Parathyroid adenoma (tissue), 2 donors: ENCODE results near the gene PIP.
"Not testable (repeated sequence)": the region's sequence is repeated elsewhere in the genome, so short reads cannot be mapped to it uniquely, and the experiment has no call there.

Experiments used
- H2AFZ ChIP-seq: fragments of 300-600 bp; sonication (generic); one replicate; pipeline ENCODE4 v1.7.0; 2017; ENCODE audit warnings: antibody characterized with exemption, mild to moderate bottlenecking
- H3K27ac ChIP-seq: fragments of 300-600 bp; sonication (generic); one replicate; pipeline ENCODE4 v1.7.0; 2017
- H3K27me3 ChIP-seq: fragments of 300-600 bp; sonication (generic); one replicate; pipeline ENCODE4 v1.7.0; 2017; ENCODE audit warnings: low read length; ENCODE audit not compliant: control insufficient read depth, insufficient read depth
- H3K36me3 ChIP-seq: fragments of 300-600 bp; sonication (generic); one replicate; pipeline ENCODE4 v1.7.0; 2017; ENCODE audit warnings: low read length; ENCODE audit not compliant: control insufficient read depth, insufficient read depth
- H3K4me1 ChIP-seq: fragments of 300-600 bp; sonication (generic); one replicate; pipeline ENCODE4 v1.7.0; 2017; ENCODE audit warnings: control low read depth
- H3K4me2 ChIP-seq: fragments of 300-600 bp; sonication (generic); one replicate; pipeline ENCODE4 v1.7.0; 2017; ENCODE audit warnings: low read length
- H3K4me3 ChIP-seq: fragments of 300-600 bp; sonication (generic); one replicate; pipeline ENCODE4 v1.7.0; 2017; ENCODE audit warnings: low read depth, low read length
- H3K79me2 ChIP-seq: fragments of 300-600 bp; sonication (generic); one replicate; pipeline ENCODE4 v1.7.0; 2017; ENCODE audit warnings: control low read depth
- H3K9ac ChIP-seq: fragments of 300-600 bp; sonication (generic); one replicate; pipeline ENCODE4 v1.7.0; 2017; ENCODE audit warnings: mild to moderate bottlenecking
- H3K9me3 ChIP-seq: fragments of 300-600 bp; sonication (generic); one replicate; pipeline ENCODE4 v1.7.0; 2017; ENCODE audit warnings: low read length; ENCODE audit not compliant: control insufficient read depth
- TF ChIP-seq, protein P1 (sequence below): fragments of 300-600 bp; sonication (generic); IDR thresholded peaks from one replicate; pipeline ENCODE4 v1.7.0; 2017; ENCODE audit warnings: antibody characterized with exemption, mild to moderate bottlenecking
- donor health status: primary hyperparathyroidism.

PIP gene

DNA sequence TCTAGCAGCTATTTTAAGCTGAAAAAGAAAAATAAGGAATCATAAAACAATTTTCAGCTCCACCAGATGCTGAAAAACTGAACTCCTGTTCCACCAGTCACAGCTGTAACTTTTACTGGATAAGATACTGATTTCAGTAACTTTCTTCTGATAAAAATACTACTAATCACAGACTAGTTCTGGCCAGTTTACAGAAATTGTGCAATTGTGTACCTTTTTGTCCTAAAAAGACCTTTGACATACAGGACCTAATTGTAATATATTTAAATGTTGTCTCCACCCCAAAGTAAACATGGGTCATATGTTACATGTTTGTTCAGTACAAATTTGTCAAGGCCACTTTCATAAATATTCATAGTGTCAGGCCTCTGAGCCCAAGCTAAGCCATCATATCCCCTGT is 27.1 kb upstream of the PIP start:
- no peak overlapping the region for H3K27ac ChIP-seq

DNA sequence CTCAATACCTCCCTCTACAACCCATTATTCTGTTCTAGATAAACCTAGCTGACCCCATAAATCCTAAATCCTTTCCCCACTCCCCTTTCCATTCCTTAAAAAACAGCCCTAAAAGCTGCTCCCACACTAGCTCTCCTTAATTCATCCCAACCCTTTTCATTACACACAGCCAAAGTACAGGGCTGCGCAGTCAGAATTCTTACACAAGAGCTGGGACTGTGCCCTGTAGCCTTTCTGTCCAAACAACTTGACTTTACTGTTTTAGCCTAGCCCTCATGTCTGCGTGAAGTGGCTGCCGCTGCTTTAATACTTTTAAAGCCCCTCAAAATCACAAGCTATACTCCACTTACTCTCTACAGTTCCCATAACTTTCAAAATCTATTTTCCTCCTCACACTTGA is 23.9 kb upstream of the PIP start:
- not testable (repeated sequence) for H3K4me1 ChIP-seq, H3K9ac ChIP-seq, H3K4me3 ChIP-seq, H3K4me2 ChIP-seq, H3K9me3 ChIP-seq, H3K27me3 ChIP-seq, H3K27ac ChIP-seq, H3K36me3 ChIP-seq, H2AFZ ChIP-seq, H3K79me2 ChIP-seq

More for the DNA sequence above, 27.1 kb upstream of the PIP start:
- H3K4me2 ChIP-seq, result no peak overlapping the region
- H3K27me3 ChIP-seq, result no peaks in the 10 kb centered on the region
- TF ChIP-seq, protein P1, sequence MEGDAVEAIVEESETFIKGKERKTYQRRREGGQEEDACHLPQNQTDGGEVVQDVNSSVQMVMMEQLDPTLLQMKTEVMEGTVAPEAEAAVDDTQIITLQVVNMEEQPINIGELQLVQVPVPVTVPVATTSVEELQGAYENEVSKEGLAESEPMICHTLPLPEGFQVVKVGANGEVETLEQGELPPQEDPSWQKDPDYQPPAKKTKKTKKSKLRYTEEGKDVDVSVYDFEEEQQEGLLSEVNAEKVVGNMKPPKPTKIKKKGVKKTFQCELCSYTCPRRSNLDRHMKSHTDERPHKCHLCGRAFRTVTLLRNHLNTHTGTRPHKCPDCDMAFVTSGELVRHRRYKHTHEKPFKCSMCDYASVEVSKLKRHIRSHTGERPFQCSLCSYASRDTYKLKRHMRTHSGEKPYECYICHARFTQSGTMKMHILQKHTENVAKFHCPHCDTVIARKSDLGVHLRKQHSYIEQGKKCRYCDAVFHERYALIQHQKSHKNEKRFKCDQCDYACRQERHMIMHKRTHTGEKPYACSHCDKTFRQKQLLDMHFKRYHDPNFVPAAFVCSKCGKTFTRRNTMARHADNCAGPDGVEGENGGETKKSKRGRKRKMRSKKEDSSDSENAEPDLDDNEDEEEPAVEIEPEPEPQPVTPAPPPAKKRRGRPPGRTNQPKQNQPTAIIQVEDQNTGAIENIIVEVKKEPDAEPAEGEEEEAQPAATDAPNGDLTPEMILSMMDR, result no peak
- H3K36me3 ChIP-seq, result no peaks in the 10 kb centered on the region
- H3K9me3 ChIP-seq, result peaks cover 4% of the 10 kb centered on the region
- no peak overlapping the region for H2AFZ ChIP-seq
- no peaks in the 10 kb centered on the region for H3K79me2 ChIP-seq
- no peak overlapping the region for H3K9ac ChIP-seq
- H3K4me1 ChIP-seq, result no peaks in the 10 kb centered on the region
- H3K4me3 ChIP-seq, result no peak overlapping the region

DNA sequence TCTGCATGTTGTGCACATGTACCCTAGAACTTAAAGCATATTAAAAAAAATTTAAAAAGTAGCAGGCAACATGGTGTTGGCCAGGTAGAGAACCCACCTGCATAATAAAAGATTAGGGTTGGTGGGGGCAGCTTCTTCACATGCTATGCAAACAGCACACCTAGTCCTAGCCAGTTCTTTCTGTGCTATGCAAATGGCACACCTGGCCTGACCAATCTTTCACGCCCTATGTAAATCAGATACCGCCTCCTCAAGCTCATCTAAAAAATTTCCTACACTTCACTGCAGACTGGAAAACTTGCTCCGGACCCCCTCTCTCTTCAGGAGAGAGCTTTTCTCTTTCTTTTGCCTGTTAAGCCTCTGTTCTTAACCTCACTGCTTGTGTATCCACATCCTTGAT is 14.5 kb upstream of the PIP start:
- no peak overlapping the region for H2AFZ ChIP-seq
- no peak overlapping the region for H3K4me3 ChIP-seq

DNA sequence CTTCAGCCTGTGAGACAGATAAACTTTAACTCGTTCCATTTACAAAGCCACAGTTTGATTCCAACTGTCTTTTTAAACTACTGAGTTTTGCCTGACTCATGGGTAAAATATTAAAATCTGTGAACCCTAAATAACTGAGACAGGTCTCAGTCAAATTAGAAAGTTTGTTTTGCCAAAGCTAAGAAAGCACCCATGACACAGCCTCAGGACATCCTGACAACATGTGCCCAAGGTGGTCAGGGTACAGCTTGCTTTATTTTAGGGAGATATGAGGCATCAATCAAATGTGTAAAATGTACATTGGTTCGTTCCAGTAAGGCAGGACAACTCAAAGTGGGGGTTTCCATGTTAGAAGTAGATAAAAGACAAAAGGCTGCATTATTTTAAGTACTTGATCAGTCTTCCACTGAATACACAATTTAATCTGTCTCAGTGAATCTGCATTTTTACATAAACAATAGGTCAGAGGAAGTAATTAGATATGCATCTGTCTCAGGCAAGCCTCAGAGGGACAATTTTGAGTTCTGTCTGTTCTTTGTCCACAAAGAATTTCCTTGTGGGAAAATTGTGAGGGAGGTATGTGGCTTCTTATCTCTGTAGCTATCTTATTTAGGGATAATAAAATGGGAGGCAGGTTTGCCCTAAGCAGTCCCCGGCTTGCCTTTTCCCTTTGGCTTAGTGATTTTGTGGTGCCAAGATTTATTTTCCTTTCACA is 11.0 kb upstream of the PIP start:
- TF ChIP-seq, protein P1, result no peak
- H3K9me3 ChIP-seq, result no peaks in the 10 kb centered on the region
- no peak overlapping the region for H3K4me2 ChIP-seq
- H3K4me3 ChIP-seq, result no peak overlapping the region
- H3K9ac ChIP-seq, result no peak overlapping the region
- H3K27me3 ChIP-seq, result no peaks in the 10 kb centered on the region
- no peaks in the 10 kb centered on the region for H3K4me1 ChIP-seq
- no peak overlapping the region for H3K27ac ChIP-seq
- no peak overlapping the region for H2AFZ ChIP-seq
- no peaks in the 10 kb centered on the region for H3K79me2 ChIP-seq
- H3K36me3 ChIP-seq, result no peaks in the 10 kb centered on the region

More for the DNA sequence above, 14.5 kb upstream of the PIP start:
- H3K4me2 ChIP-seq, result no peak overlapping the region
- H3K27ac ChIP-seq, result no peak overlapping the region
- H3K9me3 ChIP-seq, result no peaks in the 10 kb centered on the region
- H3K4me1 ChIP-seq, result no peaks in the 10 kb centered on the region
- no peak overlapping the region for H3K9ac ChIP-seq
- H3K36me3 ChIP-seq, result no peaks in the 10 kb centered on the region
- TF ChIP-seq, protein P1, result no peak
- no peaks in the 10 kb centered on the region for H3K27me3 ChIP-seq
- no peaks in the 10 kb centered on the region for H3K79me2 ChIP-seq

DNA sequence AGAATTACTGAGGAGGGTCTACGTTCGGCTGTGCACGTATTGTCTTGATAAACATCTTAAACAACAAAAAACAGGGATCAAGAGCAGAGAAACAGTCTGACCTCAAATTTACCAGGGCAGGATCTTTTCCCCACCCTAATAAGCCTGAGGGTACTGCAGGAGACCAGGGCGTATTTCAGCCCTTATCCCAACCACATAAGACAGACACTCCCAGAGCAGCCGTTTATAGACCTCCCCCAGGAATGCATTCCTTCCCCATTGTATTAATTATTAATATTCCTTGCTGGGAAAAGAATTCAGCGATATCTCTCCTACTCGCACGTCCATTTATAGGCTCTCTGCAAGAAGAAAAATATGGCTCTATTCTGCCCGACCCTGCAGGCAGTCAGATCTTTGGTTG is 8.6 kb upstream of the PIP start:
- not testable (repeated sequence) for H2AFZ ChIP-seq, H3K9me3 ChIP-seq, H3K9ac ChIP-seq, H3K4me2 ChIP-seq, H3K27ac ChIP-seq, H3K36me3 ChIP-seq, H3K79me2 ChIP-seq, H3K4me1 ChIP-seq, H3K27me3 ChIP-seq, H3K4me3 ChIP-seq

DNA sequence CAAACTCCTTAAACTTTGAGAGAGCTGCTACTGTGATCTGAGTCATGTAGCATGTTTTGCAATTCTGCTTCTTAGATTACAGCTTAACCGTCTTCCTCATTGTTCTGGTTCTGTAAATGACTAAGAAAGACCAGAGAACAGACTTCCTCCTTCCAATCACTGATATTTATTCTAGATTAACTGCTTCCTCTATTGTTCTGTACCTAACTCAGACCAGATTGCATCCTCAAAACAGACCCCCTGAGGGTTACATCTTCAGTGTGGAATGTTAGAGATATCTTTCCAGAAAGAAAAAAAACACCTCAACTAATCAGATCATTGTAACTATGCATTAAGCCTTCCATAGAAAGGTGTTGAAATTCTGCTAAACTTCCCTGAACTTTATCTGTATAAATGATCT is 5.7 kb upstream of the PIP start:
- Histone ChIP-seq H3K27ac (no peak overlapping the region), H3K36me3 (no peaks in the 10 kb centered on the region), H3K9me3 (no peaks in the 10 kb centered on the region), H3K4me2 (no peak overlapping the region), H3K4me3 (no peak overlapping the region), H3K79me2 (no peaks in the 10 kb centered on the region), H2AFZ (no peak overlapping the region), H3K9ac (no peak overlapping the region), H3K27me3 (no peaks in the 10 kb centered on the region), H3K4me1 (no peaks in the 10 kb centered on the region)
- TF ChIP-seq, protein P1, result no peak
